GM21390 (cell line): ENCODE measurements around the gene LMX1B.
"Not testable (repeated sequence)": the region's sequence is repeated elsewhere in the genome, so short reads cannot be mapped to it uniquely, and the experiment has no call there.

ENCODE experiments used
- ATAC-seq: cut with Tn5 transposase; IDR thresholded peaks from one replicate; pipeline ENCODE4 v1.9.1; 2021; ENCODE audit not compliant: unreplicated experiment

LMX1B gene

DNA sequence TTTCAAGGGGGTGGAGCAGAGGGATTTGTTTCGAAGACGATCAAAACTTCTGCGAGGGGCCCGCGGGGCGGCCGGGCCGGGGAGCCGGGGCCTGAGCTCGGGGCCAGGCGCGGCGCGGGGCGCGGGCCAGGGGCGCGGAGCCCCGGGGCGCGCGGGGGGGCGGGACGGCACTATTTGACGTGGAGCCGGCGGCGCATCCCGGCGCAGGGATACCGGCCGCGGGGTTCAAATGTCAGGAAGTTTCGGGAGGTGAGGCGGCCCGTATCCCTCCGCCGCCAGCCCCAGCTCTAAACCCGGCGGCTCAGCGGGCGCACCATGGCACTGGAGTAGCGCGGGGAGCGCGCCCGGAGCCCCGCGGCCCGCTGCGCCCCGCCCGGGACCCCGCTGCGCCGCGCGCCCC lies at the start of gene LMX1B:
TSS of gene LMX1B (plus strand) at position 278 of the 400 bp plus-strand sequence. CDS start 522 bp downstream, outside the sequence.
- no peak for ATAC-seq

DNA sequence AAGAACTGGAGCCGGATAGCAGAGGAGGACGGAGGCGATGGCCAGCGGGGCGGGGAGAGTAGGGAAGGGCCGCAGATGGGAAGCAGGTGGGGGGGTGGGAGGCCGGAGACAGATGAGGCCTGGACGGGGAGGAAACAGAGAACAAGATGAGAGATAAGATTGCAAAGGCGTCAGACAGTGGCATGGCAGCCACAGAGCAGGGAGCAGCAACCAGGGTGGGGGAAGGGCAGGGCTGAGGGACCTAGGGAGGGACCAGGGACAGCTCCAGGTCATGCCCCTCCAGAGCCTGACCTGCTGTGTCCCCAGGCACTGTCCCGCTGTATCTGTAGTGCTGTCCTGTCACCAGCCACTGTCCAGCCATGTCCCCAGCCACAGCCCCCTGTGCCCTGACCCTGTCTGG lies 49.6 kb upstream of the LMX1B start:
- ATAC-seq, result no peak

DNA sequence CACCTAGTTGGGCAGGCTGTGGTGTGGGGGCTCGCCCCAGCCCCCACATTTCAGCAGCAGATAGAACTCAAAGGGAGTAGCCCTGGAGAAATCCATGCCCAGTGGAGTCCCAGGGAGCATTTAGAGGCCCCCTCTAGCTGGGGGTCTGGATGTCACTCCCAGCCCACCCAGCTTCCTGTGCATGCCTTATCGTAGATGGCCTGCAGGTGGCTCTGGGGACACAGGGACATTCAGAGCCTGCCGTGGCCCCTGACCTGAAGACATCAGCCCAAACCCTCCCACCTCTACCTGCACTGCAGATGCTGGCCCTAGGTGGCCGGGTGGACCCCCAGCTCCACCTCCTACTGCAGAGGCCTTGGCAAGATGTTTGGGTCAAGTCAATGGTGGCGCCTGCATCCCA lies 49.0 kb upstream of the LMX1B start:
- no peak for ATAC-seq

DNA sequence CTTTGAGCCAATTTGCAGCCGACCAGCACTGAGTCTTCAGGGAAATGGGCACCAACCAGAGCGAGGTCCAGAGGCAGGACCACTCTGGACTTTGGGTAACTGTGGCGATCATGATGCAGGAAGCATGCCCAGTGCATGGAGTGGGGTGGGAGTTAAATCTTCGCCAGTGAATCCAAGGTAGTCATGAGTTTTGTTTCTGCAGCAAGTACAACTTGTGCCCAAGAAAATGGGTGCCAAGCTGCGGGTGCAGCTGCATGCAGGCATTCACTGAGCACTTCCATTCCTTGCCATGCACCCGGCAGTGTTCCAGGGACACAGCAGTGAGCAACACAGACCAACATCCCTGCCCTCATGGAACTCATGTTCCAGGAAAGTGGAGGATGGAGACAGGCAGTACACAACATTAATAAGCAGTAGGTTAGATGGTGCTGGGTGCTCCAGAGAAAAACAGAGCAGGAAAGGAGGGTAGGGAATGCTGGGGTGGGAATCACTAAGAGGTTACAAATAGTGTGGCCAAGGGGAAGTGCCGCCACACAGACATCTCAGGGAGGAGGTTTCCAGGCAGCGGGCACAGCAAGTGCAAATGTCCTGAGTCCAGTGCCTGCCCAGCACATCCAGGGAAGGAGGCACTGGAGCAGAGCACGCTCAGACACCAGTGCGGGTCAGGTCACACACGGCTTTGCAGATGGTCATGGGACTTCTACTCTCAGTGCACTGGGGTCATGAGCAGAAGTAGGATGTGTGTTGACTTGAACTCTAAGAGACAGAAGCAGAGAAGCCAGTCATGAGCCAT lies 48.2 kb upstream of the LMX1B start:
- ATAC-seq, result no peak

DNA sequence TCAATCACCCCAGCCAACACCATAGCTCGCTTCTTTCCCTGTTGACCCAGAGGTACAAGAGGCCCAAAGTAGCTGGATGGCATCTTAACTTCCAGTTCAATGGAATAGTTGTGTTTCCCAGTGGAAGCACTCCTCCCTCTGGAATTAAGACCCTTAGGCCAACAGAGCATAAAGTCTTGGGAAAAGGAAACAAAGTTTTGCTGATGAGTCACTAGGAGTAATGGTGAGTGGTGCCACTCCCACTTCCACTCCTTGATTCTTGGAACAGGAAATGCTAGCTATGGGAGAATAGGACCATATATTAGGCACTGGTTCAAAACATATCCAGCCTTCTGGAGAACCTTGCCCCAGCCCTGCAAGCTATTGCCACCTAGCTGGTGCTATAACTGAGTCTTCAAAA lies 44.7 kb upstream of the LMX1B start:
- no peak for ATAC-seq

DNA sequence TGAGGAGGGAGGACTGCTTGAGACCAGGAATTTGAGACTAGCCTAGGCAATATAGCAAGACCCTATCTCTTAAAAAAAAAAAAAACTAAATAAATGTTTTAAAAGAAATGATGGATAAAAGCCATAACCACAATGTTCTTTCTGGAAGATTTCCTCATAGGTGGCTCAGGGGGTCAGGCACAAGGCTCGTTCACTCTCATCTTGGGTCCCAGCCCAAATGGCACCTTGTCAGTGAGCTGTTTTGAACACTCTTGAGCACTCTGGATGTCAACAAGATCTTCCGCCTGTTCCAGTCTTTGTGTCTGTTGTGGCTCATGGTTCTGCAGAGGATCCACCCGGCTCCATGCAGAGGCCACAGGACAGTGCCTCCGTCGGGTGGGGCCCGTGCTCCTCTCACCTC lies 35.7 kb upstream of the LMX1B start:
- ATAC-seq, result no peak

DNA sequence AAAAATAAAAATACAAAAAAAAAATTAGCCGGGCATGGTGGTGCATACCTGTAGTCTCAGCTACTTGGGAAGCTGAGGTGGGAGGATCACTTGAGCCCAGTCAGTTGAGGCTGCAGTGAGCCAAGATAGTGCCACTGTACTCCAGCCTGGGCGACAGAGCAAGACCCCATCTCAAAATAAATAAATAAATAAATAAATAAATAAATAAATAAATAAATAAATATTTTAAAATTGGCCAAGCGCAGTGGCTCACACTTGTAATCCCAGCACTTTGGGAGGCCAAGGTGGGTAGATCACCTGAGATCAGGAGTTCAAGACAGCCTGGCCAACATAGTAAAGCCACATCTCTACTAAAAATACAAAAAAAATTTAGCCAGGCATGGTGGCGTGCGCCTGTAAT lies 33.4 kb upstream of the LMX1B start:
- not testable (repeated sequence) for ATAC-seq

DNA sequence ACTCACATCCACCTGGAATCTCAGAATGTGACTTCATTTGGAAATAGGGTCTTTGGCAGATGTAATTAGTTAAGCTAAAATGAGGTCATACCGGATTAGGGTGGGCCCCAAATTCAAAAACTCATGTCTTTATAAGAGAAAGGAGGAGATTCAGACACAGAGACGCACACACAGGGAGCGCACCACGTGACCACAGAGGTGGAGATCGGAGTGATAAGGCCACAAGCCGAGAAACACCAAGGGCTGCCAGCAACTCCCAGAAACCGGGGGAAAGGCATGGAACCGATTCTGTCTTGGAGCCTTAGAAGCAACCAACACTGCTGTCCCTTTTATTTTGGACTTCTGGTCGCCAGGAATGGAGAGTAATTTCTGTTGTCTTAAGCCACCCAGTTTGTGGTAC lies 31.8 kb upstream of the LMX1B start:
- no peak for ATAC-seq

DNA sequence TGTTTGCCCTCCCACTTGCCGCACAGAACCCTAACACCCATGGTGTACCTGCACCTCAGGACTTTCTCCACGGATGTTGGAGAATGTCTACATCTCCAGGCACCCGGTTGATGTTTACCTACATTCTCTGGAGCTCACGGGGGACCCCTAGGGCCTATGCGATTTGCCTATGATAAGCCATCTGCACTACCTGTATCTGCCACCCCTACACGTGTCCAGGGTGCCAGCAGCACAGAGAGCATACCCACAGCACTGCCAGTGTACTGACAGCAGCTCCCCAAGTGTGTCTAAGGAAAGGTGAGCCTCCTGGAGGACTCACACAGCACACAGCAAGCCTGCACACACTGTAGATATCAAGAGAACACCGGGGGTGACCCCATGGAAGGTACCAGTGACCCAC lies 31.3 kb upstream of the LMX1B start:
- ATAC-seq, result no peak

DNA sequence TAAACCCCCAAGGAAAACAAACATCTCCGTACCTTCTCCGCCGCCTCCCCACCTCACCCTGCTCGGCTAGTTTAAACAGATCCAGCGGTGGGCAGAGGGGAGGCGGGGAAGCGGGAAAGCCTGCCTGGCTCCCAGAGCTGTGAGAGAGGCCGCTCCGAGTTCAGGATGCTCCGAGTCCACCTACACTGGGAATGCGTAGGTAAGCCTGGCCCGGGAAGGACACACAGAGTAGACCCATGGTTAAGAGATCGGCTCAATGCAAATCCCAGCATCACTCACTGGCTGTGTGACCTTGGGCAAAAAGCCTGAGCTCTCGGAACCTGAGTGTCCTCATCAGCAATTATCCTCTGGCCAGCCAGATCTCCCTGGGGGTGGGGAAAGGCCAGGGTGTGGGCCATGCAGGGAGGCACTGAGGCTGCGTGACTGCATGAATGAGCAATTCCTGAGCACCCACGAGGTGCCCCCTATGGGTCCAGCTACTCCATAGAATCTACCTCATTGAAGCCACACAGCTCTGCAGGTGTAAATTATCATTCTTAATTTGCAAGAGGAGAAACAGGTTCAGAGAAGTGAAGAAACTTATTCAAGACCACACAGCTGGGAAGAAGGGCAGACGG lies 30.5 kb upstream of the LMX1B start:
- no peak for ATAC-seq

DNA sequence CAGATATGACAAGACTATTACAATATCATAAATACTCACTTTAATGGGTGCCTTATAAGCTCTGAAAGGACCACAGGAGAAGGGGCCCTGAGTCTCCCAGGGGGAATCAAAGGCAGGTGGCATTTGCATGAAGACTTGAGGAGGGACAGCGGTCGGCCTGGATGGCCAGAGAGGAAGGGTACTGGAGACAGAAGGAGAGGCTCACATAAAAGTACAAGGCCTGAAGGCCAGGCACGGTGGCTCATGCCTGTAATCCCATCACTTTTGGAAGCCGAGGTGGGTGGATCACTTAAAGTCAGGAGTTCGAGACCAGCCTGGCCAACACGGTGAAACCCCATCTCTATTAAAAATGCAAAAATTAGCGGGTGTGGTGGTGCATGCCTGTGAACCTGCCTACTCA lies 29.1 kb upstream of the LMX1B start:
- ATAC-seq, result no peak

DNA sequence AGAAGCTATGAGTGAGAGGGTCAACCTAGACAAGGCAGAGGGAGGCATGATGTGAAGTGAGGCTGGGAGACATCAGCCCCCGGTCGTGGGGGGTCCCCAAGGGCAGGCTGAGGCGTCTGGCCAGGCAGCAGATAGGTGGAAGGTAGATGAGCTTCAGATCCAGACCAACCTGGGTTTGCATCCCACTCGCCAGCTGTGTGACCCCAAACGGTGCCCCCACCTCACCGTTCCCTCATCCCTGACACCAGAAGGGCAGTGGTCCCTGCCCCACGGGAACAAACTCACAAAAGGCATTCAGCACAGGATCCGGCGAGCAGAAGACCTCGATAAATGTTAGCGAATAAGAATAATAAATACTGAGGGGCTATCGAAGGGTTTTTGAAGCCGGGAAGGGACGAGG lies 27.5 kb upstream of the LMX1B start:
- ATAC-seq, result no peak

DNA sequence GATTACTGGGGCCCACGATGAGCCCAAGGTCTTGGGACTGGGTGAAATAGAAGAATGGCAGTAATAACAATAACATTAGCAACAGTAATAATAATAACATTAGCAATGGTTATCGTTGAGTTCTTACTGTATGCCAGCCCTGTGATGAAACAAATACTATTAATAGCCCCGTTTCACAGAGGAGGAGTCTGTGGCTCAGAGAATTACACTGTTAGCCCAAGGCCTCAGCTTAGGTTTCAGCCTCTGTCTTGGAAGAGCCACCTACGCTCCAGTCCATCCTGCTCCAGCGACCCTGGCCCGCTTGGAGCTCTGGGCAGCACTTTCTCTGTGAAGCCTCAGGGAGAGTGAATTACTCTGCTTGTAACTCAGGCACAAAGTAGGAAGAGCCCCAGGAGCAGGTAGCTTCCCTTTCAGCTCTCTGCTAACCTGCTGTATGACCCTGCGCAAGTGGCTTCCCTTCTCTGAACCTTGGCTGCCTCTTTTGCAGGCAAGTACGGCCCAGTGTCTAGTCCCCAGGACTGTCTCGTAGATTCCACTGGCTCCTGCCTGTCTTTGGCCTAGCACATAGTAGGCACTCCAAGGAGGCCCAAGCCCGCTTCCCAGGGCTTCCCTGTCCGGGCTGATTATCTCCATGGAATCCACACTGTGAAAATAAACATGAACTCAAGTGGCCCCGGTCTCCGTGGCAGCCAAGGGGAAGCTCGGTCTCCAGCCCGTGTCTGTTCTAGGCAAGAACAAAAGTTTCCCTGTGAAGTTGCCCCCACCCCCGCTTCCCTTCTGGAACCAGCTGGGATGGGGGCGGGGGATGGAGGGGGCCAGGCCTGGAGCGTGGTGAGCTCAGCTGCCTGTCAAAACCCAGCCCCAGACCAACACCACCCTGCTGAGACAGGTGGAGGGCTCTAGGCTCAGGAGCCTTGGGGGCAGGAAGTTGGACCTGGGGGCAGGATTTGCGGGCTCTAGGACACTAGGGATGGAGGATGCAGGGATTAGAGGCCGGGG lies 26.2 kb upstream of the LMX1B start:
- no peak for ATAC-seq

DNA sequence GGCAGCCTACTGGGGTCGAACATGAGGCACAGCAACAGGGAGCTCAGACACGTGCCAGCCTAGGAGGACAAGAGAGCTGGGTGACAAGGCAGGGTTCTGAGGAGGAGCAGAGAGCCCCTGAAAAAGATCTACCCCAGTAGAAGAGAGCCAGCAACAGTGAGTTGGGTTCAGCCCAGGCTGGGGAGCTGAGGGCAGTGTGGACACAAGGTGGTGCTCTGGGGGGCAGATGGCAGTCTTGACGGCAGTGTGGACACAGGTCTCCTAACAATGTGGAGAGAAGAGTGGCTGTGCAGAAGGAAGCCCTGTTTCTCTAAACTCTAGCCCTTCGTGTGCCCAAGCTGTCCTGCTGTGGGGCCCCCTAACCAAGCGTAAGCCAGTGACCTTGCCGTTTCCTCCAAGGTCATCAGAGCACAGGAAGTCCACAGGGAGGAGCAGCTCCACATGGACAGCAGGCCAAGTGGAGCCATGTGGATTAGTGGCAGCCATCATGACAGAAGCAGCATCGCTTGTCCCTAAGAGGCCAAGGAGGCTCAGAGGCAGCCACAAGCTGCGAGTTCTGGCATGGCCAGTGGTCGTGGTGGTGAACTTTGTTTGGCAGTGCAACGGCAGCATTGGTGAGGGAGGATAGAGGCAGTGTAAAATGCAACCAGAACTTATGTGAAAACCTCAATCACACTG lies 25.1 kb upstream of the LMX1B start:
- ATAC-seq, result no peak

DNA sequence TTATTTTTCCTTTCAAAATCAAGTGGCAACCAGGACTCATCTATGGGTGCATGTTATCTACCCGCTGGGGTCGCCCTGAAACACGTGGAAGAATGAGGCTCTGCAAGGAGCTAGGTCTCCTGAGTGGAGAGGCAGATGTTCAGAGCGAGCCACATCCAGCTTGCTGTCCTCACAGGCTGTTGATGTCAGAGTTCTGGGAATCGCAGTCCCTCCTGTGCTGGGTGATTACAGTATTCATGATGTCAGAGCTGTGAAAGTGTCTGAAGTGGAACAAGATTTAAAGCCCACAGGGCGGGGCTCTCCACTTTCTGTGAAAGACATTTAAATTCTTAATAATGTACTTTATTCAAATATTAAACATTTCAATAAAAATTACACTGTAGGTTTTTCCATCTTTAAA lies 24.4 kb upstream of the LMX1B start:
- ATAC-seq, result no peak

DNA sequence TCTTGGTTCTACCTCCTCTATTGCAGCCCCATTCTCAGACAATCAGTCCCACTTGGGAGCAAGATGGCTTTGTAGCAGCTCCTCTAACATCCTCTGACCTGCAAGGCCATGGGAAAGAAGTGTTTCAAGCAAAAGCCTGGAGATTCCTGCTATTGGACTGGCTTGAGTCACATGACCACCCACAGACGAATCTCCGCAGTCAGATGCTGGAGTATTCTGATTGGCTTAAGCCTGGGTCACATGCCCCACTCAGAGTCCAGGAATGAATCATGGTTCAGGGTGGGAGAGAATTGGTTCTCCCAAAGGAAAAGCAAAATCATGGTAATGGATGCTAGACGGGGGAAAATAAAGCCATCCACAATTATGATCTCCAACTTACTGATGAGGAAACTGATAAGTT lies 22.6 kb upstream of the LMX1B start:
- no peak for ATAC-seq

DNA sequence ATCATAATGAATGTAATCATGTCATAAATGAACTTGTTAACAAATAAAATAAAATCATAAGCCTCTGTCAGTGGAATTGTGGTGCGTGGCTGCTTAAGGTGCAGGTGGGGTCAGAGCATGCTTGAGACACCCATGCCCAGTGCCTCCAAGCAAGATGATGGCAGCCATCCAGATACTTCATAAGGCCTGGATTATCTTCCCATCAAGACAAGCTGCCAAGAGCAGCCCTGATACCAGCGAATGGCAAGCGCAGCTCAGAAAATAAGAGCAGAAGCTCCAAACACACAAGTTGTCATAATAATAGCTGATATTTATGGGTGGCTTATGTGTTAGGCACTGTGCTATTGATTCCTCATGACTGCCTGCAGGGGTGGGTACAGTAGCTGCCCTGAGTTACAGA lies 21.8 kb upstream of the LMX1B start:
- no peak for ATAC-seq

DNA sequence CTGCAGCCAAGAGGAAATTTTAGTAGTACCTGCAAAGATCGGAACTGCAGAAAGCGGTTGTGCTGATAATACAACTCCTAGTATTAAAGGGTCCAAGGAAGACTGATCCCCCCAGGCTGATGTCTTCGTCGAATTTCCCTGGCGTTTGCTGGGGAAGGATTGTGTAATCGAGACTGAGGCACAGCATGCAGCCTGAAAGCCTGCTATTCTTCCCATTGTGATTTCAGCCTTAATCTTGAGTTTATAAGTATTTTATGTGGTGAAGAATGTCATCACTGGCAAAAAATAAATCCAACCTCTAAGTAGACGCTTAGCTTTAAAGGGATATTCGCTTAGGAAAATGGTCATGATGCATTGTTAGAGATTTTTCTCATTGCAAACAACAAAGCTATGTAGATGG lies 21.3 kb upstream of the LMX1B start:
- ATAC-seq, result no peak

DNA sequence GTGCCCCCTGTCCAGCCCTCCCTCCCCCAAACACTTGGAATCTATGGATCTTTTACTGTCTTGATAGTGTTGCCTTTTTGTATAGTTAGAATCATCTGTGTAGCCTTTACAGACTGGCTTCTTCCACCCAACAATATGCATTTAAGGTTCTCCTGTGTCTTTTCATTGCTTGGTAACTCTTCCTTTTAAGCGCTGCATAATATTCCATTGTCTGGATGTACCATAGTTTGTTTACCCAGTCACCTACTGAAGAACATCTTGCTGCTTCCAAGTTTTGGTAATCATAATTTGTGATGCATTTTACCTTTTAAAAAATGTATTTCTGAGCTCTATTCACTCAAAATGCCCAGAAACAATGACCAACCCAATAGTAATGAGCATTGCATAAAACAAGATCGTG lies 17.7 kb upstream of the LMX1B start:
- no peak for ATAC-seq

DNA sequence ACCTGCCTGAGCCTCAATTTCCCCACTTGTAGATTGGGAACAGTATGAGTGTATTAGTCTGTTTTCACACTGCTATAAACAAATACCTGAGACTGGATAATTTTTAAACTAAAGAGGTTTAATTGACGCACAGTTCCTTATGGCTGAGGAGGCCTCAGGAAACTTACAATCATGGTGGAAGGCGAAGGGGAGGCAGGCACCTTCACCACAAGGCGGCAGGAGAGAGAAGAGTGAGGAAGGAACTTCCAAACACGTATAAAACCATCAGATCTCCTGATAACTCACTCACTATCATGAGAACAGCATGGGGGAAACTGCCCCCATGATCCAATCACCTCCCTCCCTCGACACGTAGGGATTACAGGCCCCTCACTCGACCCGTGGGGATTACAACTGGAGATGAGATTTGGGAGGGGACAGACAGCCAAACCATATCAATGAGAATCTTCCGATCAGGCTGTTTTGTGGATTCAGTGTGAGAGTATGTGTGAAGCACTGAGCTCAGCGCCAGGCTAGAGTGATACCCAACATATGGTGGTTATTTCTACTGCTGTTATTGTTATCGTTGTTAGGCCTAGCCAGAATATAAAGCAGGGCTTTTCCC lies 14.6 kb upstream of the LMX1B start:
- no peak for ATAC-seq
